Smooth muscle cell (in vitro differentiated cells): ENCODE data around the gene CHN2. TPM values are rescaled to one million over a fixed set of nuclear protein-coding genes. Genes with fewer than 3 reads are reported as not detected.

Source experiments
- DNase-seq: peaks from one replicate; lab custom pipeline; 2025; ENCODE audit not compliant: unreplicated experiment; lab: John Stamatoyannopoulos, UW
- H2AFZ ChIP-seq: fragments of 200-600 bp; sonication (generic); 2 replicates; pipeline ENCODE4 v1.6.0; 2016; ENCODE audit warnings: antibody characterized with exemption, low read depth, mild to moderate bottlenecking
- H3F3A ChIP-seq: fragments of 200-600 bp; sonication (generic); 2 replicates; pipeline ENCODE4 v1.6.0; 2017; ENCODE audit warnings: antibody characterized with exemption, low read depth
- H3K27ac ChIP-seq: fragments of 200-600 bp; sonication (generic); 2 replicates; pipeline ENCODE4 v1.5.1; 2016; ENCODE audit warnings: low read depth, mild to moderate bottlenecking
- H3K27me3 ChIP-seq: fragments of 200-600 bp; sonication (generic); 2 replicates; pipeline ENCODE4 v1.6.1; 2016; ENCODE audit warnings: low read depth, mild to moderate bottlenecking
- H3K36me3 ChIP-seq: fragments of 200-600 bp; sonication (generic); 2 replicates; pipeline ENCODE4 v1.5.1; 2016; ENCODE audit warnings: low read depth
- H3K4me1 ChIP-seq: fragments of 200-600 bp; sonication (generic); 2 replicates; pipeline ENCODE4 v1.5.1; 2016; ENCODE audit warnings: low read depth
- H3K4me2 ChIP-seq: fragments of 200-600 bp; sonication (generic); 2 replicates; pipeline ENCODE4 v1.6.0; 2016; ENCODE audit warnings: mild to moderate bottlenecking
- H3K4me3 ChIP-seq: fragments of 200-600 bp; sonication (generic); 2 replicates; pipeline ENCODE4 v1.5.1; 2016; ENCODE audit warnings: mild to moderate bottlenecking
- H3K79me2 ChIP-seq: fragments of 200-600 bp; sonication (generic); 2 replicates; pipeline ENCODE4 v1.6.0; 2016; ENCODE audit warnings: low read depth, mild to moderate bottlenecking
- H3K9ac ChIP-seq: fragments of 200-600 bp; sonication (generic); 2 replicates; pipeline ENCODE4 v1.6.0; 2016; ENCODE audit warnings: low read depth
- H3K9me3 ChIP-seq: fragments of 200-600 bp; sonication (generic); replicated peaks from 2 replicates; pipeline ENCODE4 v1.5.1; 2016; ENCODE audit warnings: low read depth
- H4K20me1 ChIP-seq: fragments of 200-600 bp; sonication (generic); 2 replicates; pipeline ENCODE4 v1.6.0; 2016; ENCODE audit warnings: low read depth
- WGBS: methylation state at CpG from one replicate; pipeline ENCODE4 v1.1.7; 2016; ENCODE audit warnings: low lambda C conversion rate; 5-methylcytosine and 5-hydroxymethylcytosine counted together
- polyA plus RNA-seq: library from polyadenylated mRNA; unstranded; fragments of >200 nt; fragmentation: Nextera tagmentation; extraction: Ambion mirVana; gene quantifications from 2 replicates; pipeline ENCODE4 v1.2.1, GENCODE V29; 2016
- total RNA-seq: library from RNA; depleted of rRNA; stranded (reverse); fragments of >200 nt; gene quantifications from 2 replicates; pipeline ENCODE4 v1.2.3, GENCODE V29; 2014
- TF ChIP-seq, protein P1 (sequence below): fragments of 200-600 bp; sonication (generic); IDR thresholded peaks from 2 replicates; pipeline ENCODE4 v1.5.1; 2017; ENCODE audit warnings: borderline replicate concordance, mild to moderate bottlenecking, antibody characterized with exemption; ENCODE audit not compliant: insufficient read depth, poor library complexity, severe bottlenecking

Gene CHN2
- total and polyA plus RNA-seq, 2 experiments from 2014 or later = 7.4 to 20.7 TPM

DNA sequence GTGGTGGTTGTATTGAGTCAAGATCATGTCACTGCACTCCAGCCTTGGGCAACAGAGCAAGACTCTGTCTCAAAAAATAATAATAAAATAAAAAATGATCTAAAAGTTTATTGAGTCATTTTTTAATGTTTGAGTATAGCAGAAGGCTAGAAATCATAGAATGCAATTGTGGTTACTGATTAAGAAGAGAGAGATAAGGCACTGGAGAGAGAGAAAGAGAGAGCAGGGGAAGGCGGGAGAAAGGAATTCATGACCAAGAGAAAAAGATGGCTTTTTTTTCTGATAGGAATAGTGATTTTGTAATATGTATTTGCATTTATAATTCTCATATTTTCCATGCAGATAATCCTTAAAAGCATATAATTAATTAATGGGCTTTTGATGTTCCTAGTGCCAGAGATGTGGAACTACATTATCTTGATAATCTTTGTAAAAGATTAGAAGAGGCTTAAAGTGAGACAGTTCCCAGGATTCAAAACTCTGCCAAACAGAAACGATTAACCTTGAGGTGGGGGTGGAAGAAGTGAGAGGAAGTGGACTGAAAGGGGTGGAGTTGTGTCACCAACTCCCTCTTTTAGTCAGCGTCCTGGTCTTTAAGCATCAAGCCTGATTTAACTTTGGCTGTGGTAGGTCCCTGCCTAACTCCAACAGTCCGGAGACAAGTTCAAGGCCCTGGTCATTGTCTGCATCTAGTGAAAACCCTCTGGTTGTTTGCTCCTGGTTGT, 76.2 kb downstream of the CHN2 start:
- TF ChIP-seq, protein P1, sequence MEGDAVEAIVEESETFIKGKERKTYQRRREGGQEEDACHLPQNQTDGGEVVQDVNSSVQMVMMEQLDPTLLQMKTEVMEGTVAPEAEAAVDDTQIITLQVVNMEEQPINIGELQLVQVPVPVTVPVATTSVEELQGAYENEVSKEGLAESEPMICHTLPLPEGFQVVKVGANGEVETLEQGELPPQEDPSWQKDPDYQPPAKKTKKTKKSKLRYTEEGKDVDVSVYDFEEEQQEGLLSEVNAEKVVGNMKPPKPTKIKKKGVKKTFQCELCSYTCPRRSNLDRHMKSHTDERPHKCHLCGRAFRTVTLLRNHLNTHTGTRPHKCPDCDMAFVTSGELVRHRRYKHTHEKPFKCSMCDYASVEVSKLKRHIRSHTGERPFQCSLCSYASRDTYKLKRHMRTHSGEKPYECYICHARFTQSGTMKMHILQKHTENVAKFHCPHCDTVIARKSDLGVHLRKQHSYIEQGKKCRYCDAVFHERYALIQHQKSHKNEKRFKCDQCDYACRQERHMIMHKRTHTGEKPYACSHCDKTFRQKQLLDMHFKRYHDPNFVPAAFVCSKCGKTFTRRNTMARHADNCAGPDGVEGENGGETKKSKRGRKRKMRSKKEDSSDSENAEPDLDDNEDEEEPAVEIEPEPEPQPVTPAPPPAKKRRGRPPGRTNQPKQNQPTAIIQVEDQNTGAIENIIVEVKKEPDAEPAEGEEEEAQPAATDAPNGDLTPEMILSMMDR = no peak
- Histone ChIP-seq H3K9ac (no peak overlapping the region), H3K36me3 (no peaks in the 10 kb centered on the region), H3K79me2 (no peaks in the 10 kb centered on the region), H3K27ac (no peak overlapping the region), H4K20me1 (no peaks in the 10 kb centered on the region), H3K4me2 (peak overlapping the region; percentile 28), H3K4me3 (no peak overlapping the region), H3K9me3 (no peaks in the 10 kb centered on the region), H3F3A (no peaks in the 10 kb centered on the region), H2AFZ (no peak overlapping the region), H3K4me1 (no peaks in the 10 kb centered on the region), H3K27me3 (no peaks in the 10 kb centered on the region)
- DNase-seq = no peak
- 23% methylated on average over 4 of the region's 4 CpGs for WGBS

DNA sequence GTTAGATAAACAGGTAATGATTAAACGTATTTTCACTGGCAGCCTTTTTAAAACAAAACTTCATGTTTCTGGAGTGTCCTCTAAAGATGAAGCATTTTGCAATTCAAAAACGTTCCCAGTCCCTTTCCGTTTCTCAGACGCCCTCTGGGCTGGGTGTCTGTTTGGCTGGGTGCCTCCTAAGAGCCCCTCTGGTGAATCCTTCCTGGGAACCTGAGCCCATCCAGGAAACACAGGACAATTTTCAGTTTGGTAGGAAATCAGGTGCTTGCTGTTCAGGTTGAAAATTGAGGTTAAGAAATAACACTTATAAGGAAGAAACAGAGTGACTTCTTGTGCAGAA, 76.7 kb downstream of the CHN2 start:
- TF ChIP-seq, protein P1 = no peak
- Histone ChIP-seq H3K79me2 (no peaks in the 10 kb centered on the region), H2AFZ (no peak overlapping the region), H3K4me1 (no peaks in the 10 kb centered on the region), H3K9me3 (no peaks in the 10 kb centered on the region), H3F3A (no peaks in the 10 kb centered on the region), H3K27me3 (no peaks in the 10 kb centered on the region), H3K4me3 (no peak overlapping the region), H4K20me1 (no peaks in the 10 kb centered on the region), H3K27ac (no peak overlapping the region), H3K9ac (no peak overlapping the region), H3K36me3 (no peaks in the 10 kb centered on the region), H3K4me2 (peak overlapping the region; percentile 28)
- no peak for DNase-seq
- WGBS = 43% methylated on average over 4 of the region's 4 CpGs

DNA sequence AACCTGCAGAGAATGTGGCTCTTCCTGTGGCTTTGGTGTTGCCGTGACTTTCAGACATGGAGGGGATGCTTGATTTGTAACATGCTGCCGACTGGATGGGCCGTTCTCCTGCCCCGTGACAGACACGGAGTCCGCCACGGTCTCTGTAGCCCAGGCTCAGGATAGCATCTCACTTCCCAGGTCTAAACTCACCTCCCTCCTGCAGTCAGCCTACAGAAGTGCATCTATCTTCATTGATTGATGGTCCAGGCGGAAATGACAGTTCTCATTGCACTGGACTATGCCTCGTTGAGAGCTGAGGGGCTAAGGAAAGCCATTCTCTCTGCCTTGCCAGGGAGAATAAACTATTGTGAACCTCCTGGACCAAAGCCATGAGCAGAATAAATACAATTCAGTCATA, 77.5 kb downstream of the CHN2 start:
- no peaks in the 10 kb centered on the region for H3K27me3 ChIP-seq
- H3K36me3 ChIP-seq = no peaks in the 10 kb centered on the region
- no peak overlapping the region for H3K4me2 ChIP-seq
- H4K20me1 ChIP-seq = no peaks in the 10 kb centered on the region
- H3K79me2 ChIP-seq = no peaks in the 10 kb centered on the region
- no peak overlapping the region for H3K27ac ChIP-seq
- H3K4me1 ChIP-seq = no peaks in the 10 kb centered on the region
- TF ChIP-seq, protein P1 = no peak
- no peak overlapping the region for H3K4me3 ChIP-seq
- whole genome bisulfite sequencing = 95% methylated on average over 9 of the region's 9 CpGs
- DNase-seq = no peak
- H3K9me3 ChIP-seq = no peaks in the 10 kb centered on the region
- H3K9ac ChIP-seq = no peak overlapping the region
- no peak overlapping the region for H2AFZ ChIP-seq
- no peaks in the 10 kb centered on the region for H3F3A ChIP-seq
